AG08396 (cell line): ENCODE measurements around the gene CCDC77.
"Not testable (repeated sequence)": the region's sequence is repeated elsewhere in the genome, so short reads cannot be mapped to it uniquely, and the experiment has no call there.

Experiments used
- DNase-seq: peaks from one replicate; pipeline ENCODE4 v3.0.0; 2012; ENCODE audit warnings: low spot score, mixed read lengths

The CCDC77 gene

GRCh38 chr12:401235-402028, at the start of gene CCDC77:
CCDC77 (plus strand) TSS chr12:401644; CDS start chr12:409384, 7,740 bp downstream.
- DNase-seq, result peak; percentile 97

- no peak for DNase-seq
Observed at GRCh38 chr12:356276-356988, 45.0 kb upstream of the CCDC77 start.

GRCh38 chr12:359091-359490, 42.4 kb upstream of the CCDC77 start:
- no peak for DNase-seq

GRCh38 chr12:366820-367219, 34.6 kb upstream of the CCDC77 start:
- DNase-seq, result no peak

- no peak for DNase-seq
Observed at GRCh38 chr12:367972-368371, 33.5 kb upstream of the CCDC77 start.

GRCh38 chr12:370739-371485, 30.5 kb upstream of the CCDC77 start:
- not testable (repeated sequence) for DNase-seq

- DNase-seq, result peak; percentile 25
Observed at GRCh38 chr12:386651-387050, 14.8 kb upstream of the CCDC77 start.

GRCh38 chr12:388012-388411, 13.4 kb upstream of the CCDC77 start:
- no peak for DNase-seq

GRCh38 chr12:388541-389141, 12.8 kb upstream of the CCDC77 start:
- DNase-seq, result peak; percentile 17

GRCh38 chr12:389142-390096, 12.0 kb upstream of the CCDC77 start, which contains the start of gene KDM5A:
KDM5A (minus strand) TSS chr12:389320; CDS start chr12:389091, 229 bp downstream.
- peak; percentile 92 for DNase-seq

- DNase-seq, result no peak
Observed at GRCh38 chr12:400828-401227, 616 bp upstream of the CCDC77 start.

- DNase-seq, result no peak
Observed at GRCh38 chr12:402029-402389, 565 bp downstream of the CCDC77 start.

GRCh38 chr12:414859-415258, 13.4 kb downstream of the CCDC77 start:
- DNase-seq, result no peak

- no peak for DNase-seq
Observed at GRCh38 chr12:418432-418831, 17.0 kb downstream of the CCDC77 start.

GRCh38 chr12:422526-422925, 21.1 kb downstream of the CCDC77 start:
- no peak for DNase-seq

GRCh38 chr12:435737-436136, 34.3 kb downstream of the CCDC77 start:
- DNase-seq, result not testable (repeated sequence)

- DNase-seq, result peak; percentile 72
Observed at GRCh38 chr12:442235-442884, 40.9 kb downstream of the CCDC77 start.

GRCh38 chr12:447141-447540, 45.7 kb downstream of the CCDC77 start:
- no peak for DNase-seq

GRCh38 chr12:449203-449602, 47.8 kb downstream of the CCDC77 start:
- no peak for DNase-seq

- DNase-seq, result no peak
Observed at GRCh38 chr12:450438-450837, 49.0 kb downstream of the CCDC77 start.
